ENCODE data around the gene KIF26B. TPM values are rescaled to one million over a fixed set of nuclear protein-coding genes. Genes with fewer than 3 reads are reported as not detected.

KIF26B gene
- total RNA-seq, 2 donors from 2014 or later: 0.78 to 4.6 TPM

DNA sequence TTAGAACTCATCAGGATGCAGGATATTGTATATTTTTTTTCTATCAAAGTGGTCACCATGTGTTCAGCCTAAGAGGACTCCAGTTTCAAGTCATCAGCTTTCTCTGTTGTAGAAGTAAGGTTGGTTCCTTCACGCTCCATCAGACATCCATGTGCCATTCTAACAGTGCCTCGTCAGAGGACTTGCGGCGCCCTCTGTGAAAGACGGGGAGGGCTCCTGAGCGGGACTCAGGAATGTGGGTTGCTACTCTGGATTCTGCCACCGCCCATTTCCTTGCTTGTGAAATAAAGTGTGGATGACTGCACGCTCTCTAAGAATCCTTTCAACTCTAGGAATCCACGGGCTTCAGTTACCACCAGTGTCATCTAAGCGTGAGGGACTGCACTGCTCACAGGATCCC is 593.5 kb downstream of the KIF26B start:
- DNase-seq (no peak), ATAC-seq (no peak)
- Histone ChIP-seq H3K9me3 (no peaks in the 10 kb centered on the region), H3K27me3 (no peaks in the 10 kb centered on the region), H3K4me1 (no peaks in the 10 kb centered on the region), H3K4me3 (no peak overlapping the region), H3K27ac (no peak overlapping the region), H3K36me3 (replicated peaks in 1 of 2; ENCODE audit: insufficient read depth in 1 of 2, low read depth in 2 of 2) (no peaks in the 10 kb centered on the region)
- no peak for TF ChIP-seq POLR2A (IDR thresholded peaks at IDR 0.05)
- TF ChIP-seq CTCF (IDR thresholded peaks at IDR 0.05): no peak
- intact Hi-C loops (cut with DNase I): no loop called here
- 86 to 94% methylated on average over 10 of the region's 10 CpGs for WGBS, 2 donors

DNA sequence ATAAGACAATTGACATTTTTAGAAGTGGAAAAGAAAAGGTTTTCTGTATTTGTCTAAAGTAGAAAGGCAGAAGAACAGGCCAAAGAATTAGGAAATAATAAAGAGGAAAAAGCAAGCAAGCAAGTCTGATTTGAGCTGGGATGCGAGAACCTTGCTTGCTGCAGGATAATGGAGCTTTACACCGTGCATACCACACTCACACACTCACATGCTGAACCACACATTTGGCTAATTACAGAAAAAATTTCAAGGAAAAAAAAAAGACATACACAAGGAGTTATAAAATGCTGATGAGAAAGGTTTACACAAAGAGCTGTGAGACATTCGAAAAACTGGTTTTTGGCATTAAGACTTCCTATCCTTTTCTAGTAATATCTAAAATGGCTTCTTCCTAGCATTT is 593.9 kb downstream of the KIF26B start:
- TF ChIP-seq CTCF (IDR thresholded peaks at IDR 0.05): no peak
- intact Hi-C loops (cut with DNase I): no loop called here
- H3K4me3 ChIP-seq: no peak overlapping the region
- no peak overlapping the region for H3K27ac ChIP-seq
- H3K9me3 ChIP-seq: no peaks in the 10 kb centered on the region
- DNase-seq (no peak), ATAC-seq (no peak)
- no peaks in the 10 kb centered on the region for H3K36me3 ChIP-seq (replicated peaks in 1 of 2; ENCODE audit: insufficient read depth in 1 of 2, low read depth in 2 of 2)
- H3K27me3 ChIP-seq: no peaks in the 10 kb centered on the region
- H3K4me1 ChIP-seq: no peaks in the 10 kb centered on the region
- WGBS, 2 donors: 90 to 93% methylated on average over 3 of the region's 3 CpGs

DNA sequence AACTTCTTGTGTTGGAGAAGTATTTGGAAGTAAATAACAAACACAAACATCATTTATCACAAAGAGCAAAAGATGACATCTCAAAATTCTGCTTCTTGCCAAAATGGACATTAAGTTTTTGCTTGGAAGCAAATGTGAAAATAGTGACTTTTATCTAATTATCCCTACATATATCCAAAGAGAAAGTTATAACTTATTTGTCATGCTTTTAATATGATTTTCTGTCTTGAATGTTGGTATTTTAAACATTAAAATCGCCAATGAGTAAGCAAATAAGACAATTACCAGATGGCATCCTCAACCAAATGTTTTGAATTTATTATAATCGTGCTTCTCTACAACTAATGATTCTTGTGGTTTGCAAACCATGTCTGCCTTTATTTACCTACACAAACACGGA is 594.3 kb downstream of the KIF26B start:
- no peaks in the 10 kb centered on the region for H3K4me1 ChIP-seq
- intact Hi-C loops (cut with DNase I): no loop called here
- TF ChIP-seq POLR2A (IDR thresholded peaks at IDR 0.05) (no peak), CTCF (IDR thresholded peaks at IDR 0.05) (no peak)
- H3K9me3 ChIP-seq: no peaks in the 10 kb centered on the region
- H3K4me3 ChIP-seq: no peak overlapping the region
- no peak overlapping the region for H3K27ac ChIP-seq
- DNase-seq (no peak), ATAC-seq (no peak)
- 80 to 83% methylated on average over 3 of the region's 3 CpGs for WGBS, 2 donors
- no peaks in the 10 kb centered on the region for H3K36me3 ChIP-seq (replicated peaks in 1 of 2; ENCODE audit: insufficient read depth in 1 of 2, low read depth in 2 of 2)
- H3K27me3 ChIP-seq: no peaks in the 10 kb centered on the region

- no peak for ATAC-seq
Measured at GRCh38 chr1:245750261-245750660, 595.5 kb downstream of the KIF26B start.

More at GRCh38 chr1:245750261-245750660, 595.5 kb downstream of the KIF26B start:
- no peaks in the 10 kb centered on the region for H3K4me1 ChIP-seq
- no peak overlapping the region for H3K27ac ChIP-seq
- H3K4me3 ChIP-seq: no peak overlapping the region
- H3K36me3 ChIP-seq (replicated peaks in 1 of 2; ENCODE audit: insufficient read depth in 1 of 2, low read depth in 2 of 2): no peaks in the 10 kb centered on the region
- intact Hi-C loops (cut with DNase I): no loop called here
- no peaks in the 10 kb centered on the region for H3K27me3 ChIP-seq
- 77 to 80% methylated on average over 3 of the region's 3 CpGs for WGBS, 2 donors
- H3K9me3 ChIP-seq: no peaks in the 10 kb centered on the region
- TF ChIP-seq POLR2A (IDR thresholded peaks at IDR 0.05) (no peak), CTCF (IDR thresholded peaks at IDR 0.05) (no peak)
- no peak for DNase-seq

All from body of pancreas (tissue), 4 donors.